ENCODE measurements around the gene GFOD2. TPM values are rescaled to one million over a fixed set of nuclear protein-coding genes. Genes with fewer than 3 reads are reported as not detected.
A peak's percentile ranks its signal among the peaks of the same experiment; 100 is the strongest.

GFOD2 gene, protein sequence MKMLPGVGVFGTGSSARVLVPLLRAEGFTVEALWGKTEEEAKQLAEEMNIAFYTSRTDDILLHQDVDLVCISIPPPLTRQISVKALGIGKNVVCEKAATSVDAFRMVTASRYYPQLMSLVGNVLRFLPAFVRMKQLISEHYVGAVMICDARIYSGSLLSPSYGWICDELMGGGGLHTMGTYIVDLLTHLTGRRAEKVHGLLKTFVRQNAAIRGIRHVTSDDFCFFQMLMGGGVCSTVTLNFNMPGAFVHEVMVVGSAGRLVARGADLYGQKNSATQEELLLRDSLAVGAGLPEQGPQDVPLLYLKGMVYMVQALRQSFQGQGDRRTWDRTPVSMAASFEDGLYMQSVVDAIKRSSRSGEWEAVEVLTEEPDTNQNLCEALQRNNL
- total RNA-seq (10 to 100 TPM; 34.6 to 45.6 (median 41.1) TPM), polyA plus RNA-seq (10 to 100 TPM; 10.4 to 21.4 (median 11.6) TPM)
- long read RNA-seq, donor 1, full-length matches to known transcripts, result 12 of 12 reads
- long read RNA-seq, donor 1, partial matches to known transcripts, result 0 of 12 reads
- long read RNA-seq, donor 1, other reads (novel, unspliced or antisense), result 0 of 12 reads
- long read RNA-seq, donor 2, full-length matches to known transcripts, result 10 of 10 reads
- long read RNA-seq, donor 2, partial matches to known transcripts, result 0 of 10 reads
- long read RNA-seq, donor 2, other reads (novel, unspliced or antisense), result 0 of 10 reads

DNA sequence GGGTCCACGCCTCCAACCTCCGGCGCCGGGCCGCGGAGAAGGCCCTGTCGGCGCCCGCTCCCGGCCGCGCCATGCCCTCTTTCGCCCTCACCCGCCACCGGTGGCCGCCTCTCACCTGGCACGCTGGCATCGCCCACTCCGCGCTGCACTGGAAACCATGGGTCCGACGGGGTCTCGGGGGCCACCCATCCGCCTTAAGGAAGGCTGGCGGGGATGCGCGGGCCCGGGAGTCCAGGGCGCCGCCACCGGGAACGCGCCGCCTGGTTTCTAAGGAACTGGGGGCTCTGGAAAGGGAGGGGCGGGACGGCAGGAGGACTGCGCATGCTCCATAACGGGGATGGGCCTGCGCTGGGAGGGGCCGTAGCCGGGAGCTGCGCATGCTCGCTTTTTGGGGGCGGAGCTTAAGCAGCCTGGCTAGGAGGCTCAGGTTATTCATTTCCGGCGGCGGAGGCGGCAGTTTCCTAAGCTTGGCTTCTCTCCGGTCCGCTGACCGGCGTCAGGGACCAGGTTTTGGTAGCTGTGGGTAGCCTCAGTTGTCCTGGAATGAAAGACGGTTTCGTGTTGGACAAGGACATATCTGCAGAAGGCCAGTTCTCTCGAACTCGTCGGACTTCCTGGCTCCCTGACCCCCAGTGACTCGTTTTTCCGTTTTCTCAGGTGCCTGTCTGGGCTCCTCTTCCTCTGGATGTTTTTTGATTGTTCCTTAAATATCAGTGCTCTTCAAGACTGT, at the start of gene GFOD2:
Gene GFOD2, minus strand, starts transcription at position 269 of the 730 bp plus-strand sequence. CDS start 33,601 bp downstream, outside the sequence.
- H3K27ac ChIP-seq, result peak within 1 kb of the TSS; percentile 83 to 94 (median 92)
- no peaks in the 10 kb centered on the region for H3K27me3 ChIP-seq (replicated peaks in 1 of 7)
- H3K4me3 ChIP-seq, result peak within 1 kb of the TSS; percentile 85 to 100 (median 98)
- intact Hi-C loops (cut with DNase I; ENCODE audit: low total_unique reads), result loop anchor here (5.0 kb wide), 1 partner anchor 47 kb away; no protein-coding TSS in a partner anchor
- TF ChIP-seq, protein P1, sequence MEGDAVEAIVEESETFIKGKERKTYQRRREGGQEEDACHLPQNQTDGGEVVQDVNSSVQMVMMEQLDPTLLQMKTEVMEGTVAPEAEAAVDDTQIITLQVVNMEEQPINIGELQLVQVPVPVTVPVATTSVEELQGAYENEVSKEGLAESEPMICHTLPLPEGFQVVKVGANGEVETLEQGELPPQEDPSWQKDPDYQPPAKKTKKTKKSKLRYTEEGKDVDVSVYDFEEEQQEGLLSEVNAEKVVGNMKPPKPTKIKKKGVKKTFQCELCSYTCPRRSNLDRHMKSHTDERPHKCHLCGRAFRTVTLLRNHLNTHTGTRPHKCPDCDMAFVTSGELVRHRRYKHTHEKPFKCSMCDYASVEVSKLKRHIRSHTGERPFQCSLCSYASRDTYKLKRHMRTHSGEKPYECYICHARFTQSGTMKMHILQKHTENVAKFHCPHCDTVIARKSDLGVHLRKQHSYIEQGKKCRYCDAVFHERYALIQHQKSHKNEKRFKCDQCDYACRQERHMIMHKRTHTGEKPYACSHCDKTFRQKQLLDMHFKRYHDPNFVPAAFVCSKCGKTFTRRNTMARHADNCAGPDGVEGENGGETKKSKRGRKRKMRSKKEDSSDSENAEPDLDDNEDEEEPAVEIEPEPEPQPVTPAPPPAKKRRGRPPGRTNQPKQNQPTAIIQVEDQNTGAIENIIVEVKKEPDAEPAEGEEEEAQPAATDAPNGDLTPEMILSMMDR (IDR thresholded peaks at IDR 0.05 in 8 of 11, conservative IDR thresholded peaks at IDR 0.05 in 3 of 11), result peak in 3 of 11 experiments; percentile 20 to 32 (median 23)
- TF ChIP-seq POLR2A (IDR thresholded peaks at IDR 0.05) (peak; percentile 11 to 76 (median 66)), POLR2AphosphoS5 (IDR thresholded peaks at IDR 0.05) (peak; percentile 95 to 97 (median 95))
- H3K9me3 ChIP-seq, result no peaks in the 10 kb centered on the region
- H3K36me3 ChIP-seq, result peaks cover 0 to 23% (median 10%) of the 10 kb centered on the region in 6 donors
- WGBS, 5 donors, result 0 to 2% (median 0%) methylated on average over 34 to 59 of the region's 59 CpGs
- H3K4me1 ChIP-seq, result peaks cover 17 to 66% (median 45%) of the 10 kb centered on the region in 6 donors
- DNase-seq, result peak; percentile 99

DNA sequence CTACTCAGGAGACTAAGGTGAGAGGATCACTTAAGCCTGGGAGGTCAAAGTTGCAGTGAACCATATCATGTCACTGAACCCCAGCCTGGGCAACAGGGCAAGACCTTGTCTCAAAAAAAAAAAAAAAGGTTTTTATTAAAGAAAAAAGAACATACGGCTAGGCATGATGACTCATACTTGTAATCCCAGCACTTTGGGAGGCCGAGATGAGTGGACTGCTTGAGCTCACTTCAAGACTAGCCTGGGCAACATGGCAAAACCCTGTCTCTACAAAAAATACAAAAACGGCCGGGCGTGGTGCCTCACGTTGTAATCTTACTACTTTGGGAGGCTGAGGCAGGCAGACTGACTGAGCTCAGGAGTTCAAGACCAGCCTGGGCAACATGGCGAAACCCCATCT, 48.8 kb upstream of the GFOD2 start:
- H3K4me1 ChIP-seq, result peaks cover 0 to 6% (median 4%) of the 10 kb centered on the region in 6 donors
- H3K36me3 ChIP-seq, result peaks cover 0 to 97% (median 19%) of the 10 kb centered on the region in 6 donors
- no peaks in the 10 kb centered on the region for H3K9me3 ChIP-seq
- no peak overlapping the region for H3K27ac ChIP-seq
- 77 to 94% (median 80%) methylated on average over 7 of the region's 7 CpGs for WGBS, 5 donors
- TF ChIP-seq POLR2A (IDR thresholded peaks at IDR 0.05) (no peak), POLR2AphosphoS5 (IDR thresholded peaks at IDR 0.05) (no peak)
- TF ChIP-seq, protein P1 (IDR thresholded peaks at IDR 0.05 in 8 of 11, conservative IDR thresholded peaks at IDR 0.05 in 3 of 11), result no peak
- DNase-seq, result no peak
- intact Hi-C loops (cut with DNase I; ENCODE audit: low total_unique reads), result no loop called here
- no peak overlapping the region for H3K4me3 ChIP-seq
- no peaks in the 10 kb centered on the region for H3K27me3 ChIP-seq (replicated peaks in 1 of 7)

DNA sequence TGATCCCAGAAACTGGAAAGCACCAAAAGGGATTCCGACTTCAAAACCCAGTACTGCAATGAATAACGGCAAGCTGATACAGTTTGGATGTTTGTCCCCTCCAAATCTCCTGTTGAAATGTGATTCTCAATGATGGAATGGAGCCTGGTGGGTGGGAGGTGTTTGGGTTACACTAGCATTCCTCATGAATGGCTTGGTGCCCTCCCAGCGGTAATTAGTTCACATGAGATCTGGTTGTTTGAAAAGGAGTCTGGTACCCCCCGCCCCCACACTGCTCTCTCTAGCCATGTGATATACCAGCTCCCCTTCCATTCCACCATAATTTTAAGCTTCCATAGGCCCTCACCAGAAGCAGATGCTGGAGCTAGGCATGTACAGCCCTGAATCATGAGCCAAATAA, 47.2 kb upstream of the GFOD2 start:
- H3K27me3 ChIP-seq (replicated peaks in 1 of 7), result no peaks in the 10 kb centered on the region
- 96 to 99% (median 98%) methylated on average over 4 of the region's 4 CpGs for WGBS, 5 donors

More for the DNA sequence above, 47.2 kb upstream of the GFOD2 start:
- peaks cover 0 to 90% (median 13%) of the 10 kb centered on the region in 6 donors for H3K36me3 ChIP-seq
- H3K4me1 ChIP-seq, result peaks cover 0 to 5% (median 0%) of the 10 kb centered on the region in 6 donors
- intact Hi-C loops (cut with DNase I; ENCODE audit: low total_unique reads), result no loop called here
- no peak overlapping the region for H3K4me3 ChIP-seq
- TF ChIP-seq POLR2A (IDR thresholded peaks at IDR 0.05), result no peak
- TF ChIP-seq, protein P1 (IDR thresholded peaks at IDR 0.05 in 8 of 11, conservative IDR thresholded peaks at IDR 0.05 in 3 of 11), result no peak
- TF ChIP-seq POLR2AphosphoS5 (IDR thresholded peaks at IDR 0.05), result no peak
- DNase-seq, result no peak
- H3K27ac ChIP-seq, result no peak overlapping the region
- H3K9me3 ChIP-seq, result no peaks in the 10 kb centered on the region
